Endothelial cell of umbilical vein (primary cell): Measurements from ENCODE around the gene ZFHX2. TPM values are rescaled to one million over a fixed set of nuclear protein-coding genes. Genes with fewer than 3 reads are reported as not detected.

Source experiments
- BruUV-seq: library from RNA; stranded (reverse); fragments of 400-500 nt; replicated peaks from 2 replicates; lab custom pipeline; 2021; lab: Mats Ljungman, UMichigan
- CTCF ChIA-PET: fragments of 300-600, 350-600 bp; sonication (Branson Sonifier 250); formaldehyde crosslinking; loops from one replicate; lab custom pipeline; 2021; ENCODE audit warnings: antibody characterized with exemption, inconsistent platforms; lab: Charles Lee
- POLR2A ChIA-PET: fragments of 300-600, 350-600 bp; sonication (Branson Sonifier 250); formaldehyde crosslinking; loops from one replicate; lab custom pipeline; 2021; ENCODE audit warnings: antibody characterized with exemption, inconsistent platforms; lab: Charles Lee
- DNase-seq: peaks from one replicate; pipeline ENCODE4 v3.0.0-alpha.2; 2011; ENCODE audit warnings: low read depth, low spot score
- FAIRE-seq: peaks from 2 replicates; lab custom pipeline; 2011; peaks lifted over from hg19 to GRCh38; lab: Jason Lieb, UNC
- H2AFZ ChIP-seq: 2 replicates; pipeline ENCODE4 v1.6.0; 2012; ENCODE audit warnings: low read depth, low read length, control low read depth, inconsistent platforms
- H3K27ac ChIP-seq: 2 replicates; pipeline ENCODE4 v1.5.1; 2011; ENCODE audit warnings: low read depth, mild to moderate bottlenecking, control low read depth, low read length, moderate library complexity; ENCODE audit not compliant: insufficient read depth
- H3K27me3 ChIP-seq, 2 experiments: 2 replicates each; pipeline versions ENCODE4 v1.6.0 to v1.6.1; 2011; ENCODE audit warnings: low read length in 2 of 2, mixed read lengths in 1 of 2; ENCODE audit not compliant: control insufficient read depth in 2 of 2, insufficient read depth in 2 of 2
- H3K36me3 ChIP-seq, 2 experiments: 2 replicates in 1 of 2; 3 replicates in 1 of 2; pipeline ENCODE4 v1.5.1; 2011; ENCODE audit warnings: low read length in 2 of 2, mild to moderate bottlenecking in 1 of 2, moderate library complexity in 1 of 2; ENCODE audit not compliant: control insufficient read depth in 2 of 2, insufficient read depth in 2 of 2; ENCODE audit errors: extremely low read depth in 1 of 2
- H3K4me1 ChIP-seq: 3 replicates; pipeline ENCODE4 v1.5.1; 2011; ENCODE audit warnings: mild to moderate bottlenecking, low read length; ENCODE audit not compliant: control insufficient read depth, insufficient read depth; ENCODE audit errors: extremely low read depth
- H3K4me2 ChIP-seq: 2 replicates; pipeline ENCODE4 v1.6.1; 2011; ENCODE audit warnings: low read length, control low read depth, mixed read lengths; ENCODE audit not compliant: insufficient read depth
- H3K4me3 ChIP-seq, 3 experiments: fragments of 200-600 bp in 1 of 3; sonication (generic), shearing (Covaris generic) in 1 of 3; replicated peaks in 1 of 3; 2 replicates each; pipeline ENCODE4 v1.5.1; 2011 to 2016; ENCODE audit warnings: control low read depth in 3 of 3, low read length in 3 of 3, mild to moderate bottlenecking in 2 of 3, inconsistent platforms in 1 of 3, low read depth in 1 of 3, moderate library complexity in 1 of 3; ENCODE audit not compliant: insufficient read depth in 1 of 3
- H3K79me2 ChIP-seq: 2 replicates; pipeline ENCODE4 v1.6.0; 2012; ENCODE audit warnings: low read length, inconsistent platforms; ENCODE audit not compliant: control insufficient read depth, insufficient read depth
- H3K9ac ChIP-seq: replicated peaks from 2 replicates; pipeline ENCODE3; 2011; ENCODE audit warnings: low read length, control low read depth; ENCODE audit not compliant: insufficient read depth; ENCODE audit errors: extremely low read depth
- H3K9me1 ChIP-seq: replicated peaks from 3 replicates; pipeline ENCODE4 v1.6.0; 2011; ENCODE audit warnings: mild to moderate bottlenecking, low read length; ENCODE audit not compliant: control insufficient read depth, insufficient read depth; ENCODE audit errors: extremely low read depth
- H3K9me3 ChIP-seq: replicated peaks from 2 replicates; pipeline ENCODE4 v1.5.1; 2012; ENCODE audit warnings: low read length, inconsistent platforms; ENCODE audit not compliant: control insufficient read depth, insufficient read depth
- H4K20me1 ChIP-seq: replicated peaks from 2 replicates; pipeline ENCODE3; 2011; ENCODE audit warnings: mild to moderate bottlenecking, low read length; ENCODE audit not compliant: control insufficient read depth, insufficient read depth; ENCODE audit errors: extremely low read depth
- JUN ChIP-seq: IDR thresholded peaks from 2 replicates; pipeline ENCODE4 v1.6.1; 2011; ENCODE audit warnings: borderline replicate concordance, low read depth; ENCODE audit not compliant: insufficient read length, insufficient read depth
- MAX ChIP-seq: IDR thresholded peaks from 2 replicates; pipeline ENCODE4 v1.6.1; 2011; ENCODE audit not compliant: insufficient read depth, insufficient read length
- POLR2A ChIP-seq: IDR thresholded peaks from 2 replicates; pipeline ENCODE4 v1.6.1; 2012; ENCODE audit warnings: low read depth, mild to moderate bottlenecking, control low read depth, low read length
- dilution Hi-C: fragments of 300-500 bp; cut with MboI; formaldehyde crosslinking; loops from one replicate; pipeline ENCODE4 v1.15.0; 2019; ENCODE audit warnings: low sequenced_read_pairs; ENCODE audit not compliant: extremely low pct_ligation_motif_present
- intact Hi-C: fragments of 100-400 bp; cut with micrococcal nuclease; formaldehyde crosslinking; loops from one replicate; pipeline ENCODE4 v1.10.0; 2022
- polyA plus RNA-seq, 4 experiments: library from polyadenylated mRNA; depleted of rRNA in 3 of 4; stranded (reverse) in 3 of 4; unstranded in 1 of 4; fragments of >200 nt; gene quantifications; 2 replicates each; pipeline versions ENCODE4 v1.2.1 to v1.2.3, GENCODE V29; 2011 to 2012; ENCODE audit warnings: missing spikeins in 1 of 4
- total RNA-seq: library from RNA; stranded (reverse); gene quantifications from 2 replicates; pipeline ENCODE4 v1.2.3, GENCODE V29; 2021
- TF ChIP-seq, protein P1 (sequence below), 2 donors: IDR thresholded peaks; 1 replicate in 1 of 2; 2 replicates in 1 of 2; pipeline ENCODE4 v1.5.1; 2011; ENCODE audit warnings: low read length in 2 of 2, mild to moderate bottlenecking in 2 of 2, moderate library complexity in 2 of 2, control low read depth in 1 of 2, inconsistent platforms in 1 of 2, low read depth in 1 of 2; ENCODE audit not compliant: insufficient read depth in 1 of 2; ENCODE audit errors: extremely low read depth in 1 of 2

The ZFHX2 gene
- total and polyA plus RNA-seq, 2 donors (not counting 3 experiments of a cell fraction or from before 2014, with no cell fraction given), result 0.25 to 2.3 TPM

DNA sequence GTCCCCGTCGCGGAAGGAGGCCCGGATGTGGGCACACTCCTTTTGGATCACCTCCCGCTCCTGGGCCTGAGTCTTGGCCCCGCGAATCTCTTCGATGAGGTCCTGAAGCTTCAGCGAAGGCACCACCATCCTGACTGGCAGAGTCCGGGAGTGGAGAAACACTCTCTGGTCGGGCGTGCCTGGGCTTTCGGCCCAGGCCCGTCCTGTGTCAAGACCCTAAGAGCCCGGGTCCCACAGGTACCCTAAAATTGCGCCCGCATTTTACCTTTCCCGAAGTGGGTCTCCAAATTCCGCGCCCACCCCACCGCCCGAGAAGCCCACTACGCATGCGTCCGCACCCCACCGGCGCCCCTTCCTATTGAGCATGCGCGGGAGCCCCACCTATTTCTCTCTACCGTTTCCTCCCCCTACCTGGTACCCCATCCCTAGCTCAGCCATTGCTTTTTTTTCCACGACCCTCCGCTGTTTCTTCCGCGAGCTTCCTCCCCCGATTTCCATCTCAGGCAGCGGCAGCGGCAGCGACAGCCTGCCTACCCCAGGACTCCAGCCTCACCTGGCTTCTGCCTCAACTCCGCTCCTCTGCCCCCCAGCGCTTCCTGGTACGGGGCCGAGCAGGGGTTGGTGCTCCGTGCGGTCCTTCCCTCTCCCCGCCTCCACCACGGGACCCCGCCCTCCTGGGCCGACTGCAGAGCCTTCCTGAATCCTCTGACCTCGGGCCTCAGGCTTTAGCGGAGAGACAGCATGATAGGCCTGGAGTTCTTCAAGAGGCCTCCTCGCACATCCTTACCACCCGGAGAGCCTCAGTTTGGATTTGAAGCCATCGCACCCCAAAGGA, 15.8 kb upstream of the ZFHX2 start, which contains the start of gene AP1G2:
Gene AP1G2 (minus strand): TSS at position 606 of the 835 bp plus-strand sequence. CDS start 477 bp downstream, at position 129.
- dilution Hi-C loops, result no loop called here
- CTCF ChIA-PET, result interaction anchor here (0.7 to 1.9 kb wide), 4 partner anchors 9 to 343 kb away, joined by 3 to 14 read pairs (median 4); no protein-coding TSS in a partner anchor
- Histone ChIP-seq H3K4me1 (peaks cover 4% of the 10 kb centered on the region), H3K9me3 (no peaks in the 10 kb centered on the region), H3K79me2 (no peaks in the 10 kb centered on the region), H3K9ac (peak within 1 kb of the TSS; percentile 46), H3K4me2 (peak within 1 kb of the TSS; percentile 84), H2AFZ (peak within 1 kb of the TSS; percentile 93), H3K36me3 (no peaks in the 10 kb centered on the region), H4K20me1 (no peaks in the 10 kb centered on the region), H3K27me3 (peaks cover 2 to 3% of the 10 kb centered on the region in 2 experiments), H3K27ac (no peak within 1 kb of the TSS), H3K4me3 (peak within 1 kb of the TSS; percentile 49 to 65 (median 60)), H3K9me1 (no peaks in the 10 kb centered on the region)
- intact Hi-C loops, result no loop called here
- FAIRE-seq, result peak; percentile 64
- DNase-seq, result peak; percentile 49
- POLR2A ChIA-PET, result interaction anchor here (0.6 kb wide), 1 partner anchor 16 kb away, joined by 5 read pairs; the partner anchor contains the start of gene ZFHX2
- TF ChIP-seq MAX (no peak), POLR2A (peak; percentile 75)
- TSS peak; percentile 51 for BruUV-seq

DNA sequence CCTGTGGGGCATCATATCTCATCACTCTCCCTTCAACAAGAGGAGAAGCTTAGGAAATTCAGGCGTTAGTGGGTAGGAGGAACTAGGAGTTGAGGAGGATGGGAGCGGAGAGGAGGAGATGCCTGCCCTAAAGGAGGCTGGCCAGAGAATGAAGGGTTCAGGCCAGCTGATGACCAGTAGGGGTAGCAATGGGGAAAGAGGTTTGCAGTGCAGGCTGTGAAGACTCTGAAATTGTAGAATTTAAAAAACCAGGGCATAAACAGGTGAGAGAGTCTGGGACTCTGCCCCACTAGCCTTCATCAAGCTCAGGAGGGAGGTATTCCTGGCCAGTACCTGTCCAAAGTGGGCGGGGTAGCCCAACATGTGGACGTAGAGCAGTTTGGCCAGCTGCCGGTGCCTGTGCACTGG, 15.2 kb upstream of the ZFHX2 start:
- Histone ChIP-seq H3K4me3 (peak overlapping the region; percentile 49 to 65 (median 60)), H3K9me1 (no peaks in the 10 kb centered on the region), H2AFZ (peak overlapping the region; percentile 93), H3K9ac (peak overlapping the region; percentile 46), H3K79me2 (no peaks in the 10 kb centered on the region), H4K20me1 (no peaks in the 10 kb centered on the region), H3K27ac (no peak overlapping the region), H3K27me3 (peaks cover 0 to 1% of the 10 kb centered on the region in 2 experiments), H3K36me3 (peaks cover 0 to 3% of the 10 kb centered on the region in 2 experiments), H3K9me3 (no peaks in the 10 kb centered on the region), H3K4me2 (peak overlapping the region; percentile 84), H3K4me1 (peaks cover 4% of the 10 kb centered on the region)
- no peak for TF ChIP-seq JUN
- TF ChIP-seq, protein P1, sequence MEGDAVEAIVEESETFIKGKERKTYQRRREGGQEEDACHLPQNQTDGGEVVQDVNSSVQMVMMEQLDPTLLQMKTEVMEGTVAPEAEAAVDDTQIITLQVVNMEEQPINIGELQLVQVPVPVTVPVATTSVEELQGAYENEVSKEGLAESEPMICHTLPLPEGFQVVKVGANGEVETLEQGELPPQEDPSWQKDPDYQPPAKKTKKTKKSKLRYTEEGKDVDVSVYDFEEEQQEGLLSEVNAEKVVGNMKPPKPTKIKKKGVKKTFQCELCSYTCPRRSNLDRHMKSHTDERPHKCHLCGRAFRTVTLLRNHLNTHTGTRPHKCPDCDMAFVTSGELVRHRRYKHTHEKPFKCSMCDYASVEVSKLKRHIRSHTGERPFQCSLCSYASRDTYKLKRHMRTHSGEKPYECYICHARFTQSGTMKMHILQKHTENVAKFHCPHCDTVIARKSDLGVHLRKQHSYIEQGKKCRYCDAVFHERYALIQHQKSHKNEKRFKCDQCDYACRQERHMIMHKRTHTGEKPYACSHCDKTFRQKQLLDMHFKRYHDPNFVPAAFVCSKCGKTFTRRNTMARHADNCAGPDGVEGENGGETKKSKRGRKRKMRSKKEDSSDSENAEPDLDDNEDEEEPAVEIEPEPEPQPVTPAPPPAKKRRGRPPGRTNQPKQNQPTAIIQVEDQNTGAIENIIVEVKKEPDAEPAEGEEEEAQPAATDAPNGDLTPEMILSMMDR (IDR thresholded peaks at IDR 0.05; ENCODE audit: extremely low read depth in 1 of 2, insufficient read depth in 1 of 2, low read depth in 1 of 2, low read length in 2 of 2), result peak in 1 of 2 donors; percentile 24
- CTCF ChIA-PET, result interaction anchor here (0.9 to 1.9 kb wide), 4 partner anchors 9 to 88 kb away, joined by 3 to 14 read pairs (median 4); no protein-coding TSS in a partner anchor
- dilution Hi-C loops, result no loop called here
- no TSS peak for BruUV-seq
- POLR2A ChIA-PET, result interaction anchor here (0.6 kb wide), 1 partner anchor 15 kb away, joined by 5 read pairs; the partner anchor contains the start of gene ZFHX2
- FAIRE-seq (peak; percentile 21), DNase-seq (no peak)
- intact Hi-C loops, result no loop called here
